ENCODE data around the gene SRGAP3.

The SRGAP3 gene

DNA sequence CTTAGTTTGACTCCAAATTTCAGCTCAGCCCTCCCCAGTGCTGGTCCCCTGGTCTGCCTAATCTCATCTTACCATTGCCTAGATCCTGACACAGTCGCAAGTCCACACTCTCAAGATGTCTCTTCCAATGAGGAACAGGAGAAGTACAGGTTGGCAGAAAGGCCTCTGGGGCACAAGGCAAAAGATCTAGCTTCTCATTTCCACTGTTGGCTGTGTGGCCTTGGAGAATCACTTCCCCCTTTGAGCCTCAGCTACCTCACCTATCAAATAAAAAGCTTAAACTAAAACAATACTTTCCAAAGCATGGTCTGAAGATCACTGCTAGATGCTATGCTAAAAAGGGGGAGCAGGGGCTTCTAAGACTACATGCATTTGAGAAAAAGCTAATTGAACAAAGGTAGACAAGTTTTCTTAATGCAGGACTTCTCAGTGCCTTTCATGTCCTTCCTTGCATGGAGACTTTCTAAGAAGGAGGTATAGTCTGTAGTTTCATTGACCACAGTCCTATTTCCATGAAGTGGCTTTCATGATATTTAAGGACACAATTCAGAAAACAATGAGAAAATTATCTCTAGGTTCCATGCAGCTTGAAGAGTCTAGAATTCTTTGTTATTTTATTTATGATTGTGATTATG is 168.1 kb downstream of the SRGAP3 start:
- DNase-seq (ENCODE audit: low spot score): no peak

DNA sequence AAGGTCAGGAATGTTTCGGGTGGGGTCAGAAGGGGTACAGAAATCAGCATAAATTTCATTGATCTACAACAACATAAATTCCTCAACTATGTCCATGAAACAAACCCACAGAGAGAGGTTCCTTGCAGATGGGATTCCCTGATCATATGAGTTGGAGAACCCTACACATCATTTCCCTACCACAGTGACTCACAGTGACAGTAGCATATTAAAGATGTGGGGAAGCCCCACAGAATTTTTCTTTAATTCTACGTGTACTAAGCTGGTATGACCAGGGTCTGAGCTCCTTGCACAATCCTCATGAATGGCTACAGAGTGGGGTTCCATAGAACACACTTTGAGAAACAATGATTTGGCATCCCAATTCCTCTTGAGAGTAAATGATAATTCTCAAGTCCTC is 169.3 kb downstream of the SRGAP3 start:
- no peak for DNase-seq (ENCODE audit: low spot score)

DNA sequence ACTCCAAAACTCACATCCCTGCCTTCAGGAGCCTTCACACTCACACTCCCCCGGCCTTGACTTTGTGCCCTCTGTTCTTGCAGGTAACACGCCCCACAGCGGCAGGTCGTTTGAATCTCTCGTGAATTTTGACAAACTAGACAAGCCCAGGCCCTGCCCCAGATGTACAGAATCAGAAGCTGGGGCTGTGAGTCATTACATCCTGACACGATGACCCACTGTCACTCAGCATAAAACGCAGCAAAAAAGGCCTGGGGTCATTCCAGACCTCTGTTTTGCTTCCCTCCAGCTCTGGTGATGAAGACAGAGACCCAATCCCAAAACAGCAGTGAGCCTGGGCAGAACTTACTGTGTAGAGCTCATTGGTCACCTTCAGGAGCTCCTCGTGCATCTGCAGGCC is 169.8 kb downstream of the SRGAP3 start:
- DNase-seq (ENCODE audit: low spot score): no peak

DNA sequence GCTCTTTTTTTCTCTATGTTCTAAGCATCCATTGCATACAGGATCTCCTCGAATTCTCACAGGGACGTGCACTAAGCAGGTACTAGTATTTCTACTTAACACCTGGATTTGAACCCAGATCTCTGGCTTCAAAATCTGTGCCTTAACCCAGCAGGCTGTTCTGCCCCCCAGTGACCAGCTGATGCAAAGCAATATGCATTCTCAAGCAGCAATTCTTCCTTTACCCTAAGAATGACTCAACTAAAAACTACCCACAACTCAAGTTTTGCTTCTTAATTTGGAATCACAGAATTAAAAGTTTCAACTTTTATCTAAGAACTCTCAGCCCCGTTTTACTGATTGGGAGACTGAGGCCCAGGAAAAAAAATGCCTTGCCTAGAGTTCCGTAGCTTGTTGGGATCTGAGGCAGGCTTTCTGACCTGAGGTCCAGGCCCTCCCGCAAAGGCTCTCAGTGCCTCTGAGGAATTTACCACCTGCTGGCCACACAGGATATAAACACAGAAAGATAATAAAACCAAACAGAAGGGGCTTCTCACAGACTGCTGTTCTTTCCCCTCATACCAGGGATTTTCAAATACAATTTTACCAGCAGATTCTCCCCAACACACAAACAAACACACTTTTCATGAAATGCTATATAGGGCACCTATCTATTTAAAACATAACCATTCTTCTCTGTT is 170.7 kb downstream of the SRGAP3 start:
- DNase-seq (ENCODE audit: low spot score): no peak

DNA sequence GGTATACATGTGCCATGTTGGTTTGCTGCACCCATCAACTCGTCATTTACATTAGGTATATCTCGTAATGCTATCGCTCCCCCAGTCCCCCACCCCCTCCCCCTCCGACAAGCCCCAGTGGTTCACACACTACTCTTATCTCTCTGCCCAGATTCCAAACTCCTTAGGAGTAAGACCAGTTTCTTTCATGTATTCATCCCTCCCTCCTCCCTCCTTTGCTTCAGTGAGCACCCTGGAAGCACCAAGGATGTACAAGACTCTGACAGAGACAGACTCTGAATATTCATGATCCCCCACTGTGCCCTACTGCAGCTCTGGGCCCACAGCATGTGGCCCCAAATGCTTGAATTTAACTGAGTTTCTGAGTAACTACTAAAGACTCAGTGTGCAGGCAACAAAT is 172.4 kb downstream of the SRGAP3 start:
- no peak for DNase-seq (ENCODE audit: low spot score)

DNA sequence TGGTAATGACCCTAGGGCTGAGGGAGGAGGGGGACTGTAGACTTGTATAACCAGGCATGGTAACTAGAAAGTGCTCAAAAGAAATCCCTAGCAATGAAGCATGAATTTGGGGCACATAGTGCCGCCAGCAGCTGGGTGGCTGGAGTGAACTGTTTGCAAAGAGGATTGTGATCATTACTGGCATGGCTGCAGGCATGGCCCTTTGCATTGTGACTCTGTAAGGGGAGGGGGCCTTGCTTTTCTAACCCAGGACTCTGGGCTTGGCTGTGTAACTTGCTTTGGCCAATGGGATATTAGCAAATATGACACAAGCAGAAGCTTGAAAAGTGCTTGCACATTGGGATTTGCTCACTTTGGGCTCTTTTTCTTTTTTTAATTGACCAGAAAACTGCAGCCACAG is 173.7 kb downstream of the SRGAP3 start:
- DNase-seq (ENCODE audit: low spot score): no peak

DNA sequence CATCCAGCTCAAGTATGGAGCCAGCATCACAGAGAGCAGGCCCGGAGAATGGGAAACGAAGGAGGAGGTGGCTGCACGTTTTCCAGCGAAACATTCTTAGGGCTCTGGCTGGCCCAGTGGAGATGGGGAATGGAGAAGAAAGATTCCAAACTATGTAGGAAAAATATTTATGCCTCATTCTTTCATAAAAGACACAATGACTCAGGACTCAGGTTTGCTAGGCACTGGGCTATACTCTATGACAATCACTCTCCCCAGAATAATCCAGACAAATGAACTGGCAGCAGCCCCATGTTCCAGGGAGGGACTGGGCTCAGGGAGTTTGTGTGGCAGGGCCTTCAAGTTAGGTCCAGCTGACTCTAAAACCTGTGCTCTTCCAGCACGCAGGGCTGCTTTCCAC is 175.4 kb downstream of the SRGAP3 start:
- DNase-seq (ENCODE audit: low spot score): no peak

DNA sequence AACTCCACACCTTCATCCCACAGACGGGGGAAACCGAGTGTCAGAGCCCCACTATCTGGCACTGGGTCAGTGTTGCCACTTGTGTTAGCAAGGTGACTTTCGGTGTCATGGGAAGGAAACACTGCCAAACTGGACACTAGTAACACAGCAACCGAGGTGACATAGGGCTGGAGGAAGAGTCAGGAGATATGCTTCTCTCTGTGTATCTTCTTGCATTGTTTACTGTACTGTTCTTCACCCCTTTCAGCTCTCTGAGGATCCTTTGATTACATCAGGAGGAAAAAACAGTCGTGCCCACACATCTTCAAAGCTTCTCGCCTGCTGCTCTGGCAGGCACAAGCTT is 176.8 kb downstream of the SRGAP3 start:
- DNase-seq (ENCODE audit: low spot score): no peak

DNA sequence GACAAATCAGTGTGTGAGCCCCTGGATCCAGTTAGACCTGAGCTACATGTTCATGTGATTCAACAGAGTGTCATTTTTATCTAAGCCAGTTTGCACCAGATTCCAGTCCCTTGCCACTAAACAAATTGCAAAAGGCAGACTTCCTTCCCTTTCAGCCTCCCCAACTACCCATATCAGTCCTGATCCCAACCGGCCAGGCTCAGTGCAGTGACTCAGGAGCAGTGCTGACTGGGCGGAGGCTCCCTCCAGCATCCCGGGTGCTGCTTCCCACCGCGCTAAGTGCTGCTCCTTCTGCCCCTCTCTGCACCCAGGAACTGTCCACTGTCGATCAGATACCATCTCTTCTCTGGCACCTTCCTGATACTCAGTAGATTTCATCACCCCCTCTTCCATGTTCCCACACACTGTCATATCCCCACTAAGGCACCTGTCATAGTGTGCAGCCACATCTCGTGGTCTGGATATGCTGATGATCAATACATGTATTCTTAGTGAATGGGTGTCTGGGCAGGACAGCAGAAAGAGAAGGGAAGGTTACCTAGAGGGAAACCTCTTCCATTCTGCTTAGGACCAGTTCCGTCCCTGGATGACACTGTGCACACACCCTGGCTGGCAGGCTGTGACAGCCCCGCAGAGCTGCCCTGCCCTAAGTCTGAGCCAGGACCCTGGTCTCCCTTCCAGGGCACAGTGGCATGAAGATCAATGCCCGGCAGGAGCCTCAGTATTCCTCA is 177.3 kb downstream of the SRGAP3 start:
- DNase-seq (ENCODE audit: low spot score): no peak

DNA sequence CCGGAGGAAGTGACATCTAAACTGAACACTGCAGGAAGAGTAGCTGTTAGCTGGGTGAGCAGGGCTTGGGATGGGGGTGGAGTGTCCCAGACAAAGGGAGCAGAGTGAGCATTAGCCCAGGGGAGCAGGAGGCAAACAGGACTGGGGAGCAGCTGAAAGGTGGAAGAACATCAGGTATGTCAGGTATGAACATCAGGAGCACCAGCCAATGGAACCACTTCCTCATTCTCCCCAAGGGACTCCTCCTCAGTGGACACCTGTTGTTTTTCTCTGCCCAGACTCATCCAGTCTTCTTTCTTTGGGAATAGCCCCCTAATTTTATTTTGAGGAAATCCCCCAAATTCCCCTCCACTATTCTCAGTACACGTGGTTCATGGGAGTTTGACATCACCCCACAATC is 178.5 kb downstream of the SRGAP3 start:
- no peak for DNase-seq (ENCODE audit: low spot score)

DNA sequence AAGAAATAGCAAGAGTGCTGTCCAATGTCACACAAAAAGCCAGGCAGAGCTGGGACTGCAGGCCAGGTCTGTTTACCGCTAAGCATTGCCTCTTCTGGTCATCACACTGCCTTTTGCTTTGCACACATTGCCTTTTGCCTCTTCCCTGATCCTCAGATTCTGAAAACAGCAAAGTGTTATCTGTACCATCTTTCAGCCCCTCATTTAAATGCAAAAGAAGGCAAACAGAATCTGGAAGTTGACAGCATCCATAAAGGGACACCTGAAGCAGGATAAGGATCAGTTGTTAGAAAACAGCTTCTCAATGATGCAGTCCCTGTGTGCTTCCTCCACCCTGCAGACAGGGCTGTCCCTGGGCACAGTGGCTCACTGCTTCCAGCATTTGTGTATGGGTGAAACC is 179.5 kb downstream of the SRGAP3 start:
- no peak for DNase-seq (ENCODE audit: low spot score)

DNA sequence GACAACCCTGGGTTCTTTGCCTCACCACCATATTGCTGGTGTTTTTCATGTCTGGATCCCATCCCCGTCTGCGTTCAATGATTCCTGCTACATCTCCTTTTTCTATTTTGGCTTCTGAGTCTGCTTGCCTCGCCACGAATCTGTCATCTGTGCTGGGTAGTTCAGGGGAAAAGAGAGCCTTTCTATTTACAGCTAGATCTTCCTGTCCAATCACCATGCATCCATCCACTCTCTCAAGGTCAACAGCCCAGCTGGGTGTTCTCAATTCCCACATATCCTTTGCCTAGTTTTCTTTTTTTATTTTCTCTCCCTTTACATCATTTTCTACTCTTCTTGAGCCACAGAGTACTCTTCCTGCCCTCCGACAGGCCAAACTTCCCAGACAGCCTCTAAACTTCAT is 181.4 kb downstream of the SRGAP3 start:
- DNase-seq (ENCODE audit: low spot score): no peak

DNA sequence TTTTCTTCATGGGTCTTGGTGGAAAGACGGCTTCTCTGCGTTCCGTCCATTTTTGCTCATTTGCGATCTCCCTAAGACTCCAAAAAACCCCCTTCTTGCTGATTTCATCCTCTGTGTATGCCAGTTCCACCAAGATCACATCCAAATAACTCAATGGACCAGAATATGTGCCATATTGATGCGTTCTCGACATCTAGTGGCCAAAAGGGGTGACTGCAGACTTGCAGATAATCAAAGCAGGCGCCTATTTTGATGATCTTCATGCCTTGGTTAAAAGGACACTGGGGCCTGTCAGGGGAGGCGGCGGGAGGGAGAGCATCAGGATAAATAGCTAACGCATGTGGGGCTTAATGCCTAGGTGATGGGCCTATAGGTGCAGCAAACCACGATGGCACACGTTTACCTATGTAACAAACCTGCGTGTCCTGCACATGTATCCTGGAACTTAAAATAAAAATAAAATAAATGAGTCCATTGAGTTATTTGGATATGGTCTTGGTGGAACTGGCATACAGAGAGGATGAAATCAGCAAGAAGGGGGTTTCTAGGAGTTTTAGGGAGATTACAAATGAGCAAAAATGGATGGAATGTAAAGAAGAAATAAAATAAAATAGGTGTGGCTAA is 182.0 kb downstream of the SRGAP3 start:
- DNase-seq (ENCODE audit: low spot score): peak; percentile 2

DNA sequence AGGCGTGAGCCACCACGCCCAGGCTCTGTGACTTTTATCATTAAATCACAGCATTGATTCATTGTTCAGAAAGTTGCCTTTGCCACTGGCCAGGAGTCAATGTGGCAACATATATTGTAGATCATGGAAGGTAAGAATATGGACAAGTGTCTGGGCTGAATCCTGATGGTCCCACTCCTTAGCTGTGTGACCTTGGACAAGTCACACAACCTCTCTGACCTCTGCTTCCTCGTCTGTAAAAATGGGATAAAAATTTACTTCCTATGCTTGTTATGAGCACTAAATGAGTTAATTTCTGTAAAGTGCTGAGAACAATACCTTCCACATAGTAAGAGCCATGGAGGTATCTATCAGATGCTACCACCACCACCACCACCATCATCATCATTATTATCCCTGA is 182.7 kb downstream of the SRGAP3 start:
- DNase-seq (ENCODE audit: low spot score): no peak

DNA sequence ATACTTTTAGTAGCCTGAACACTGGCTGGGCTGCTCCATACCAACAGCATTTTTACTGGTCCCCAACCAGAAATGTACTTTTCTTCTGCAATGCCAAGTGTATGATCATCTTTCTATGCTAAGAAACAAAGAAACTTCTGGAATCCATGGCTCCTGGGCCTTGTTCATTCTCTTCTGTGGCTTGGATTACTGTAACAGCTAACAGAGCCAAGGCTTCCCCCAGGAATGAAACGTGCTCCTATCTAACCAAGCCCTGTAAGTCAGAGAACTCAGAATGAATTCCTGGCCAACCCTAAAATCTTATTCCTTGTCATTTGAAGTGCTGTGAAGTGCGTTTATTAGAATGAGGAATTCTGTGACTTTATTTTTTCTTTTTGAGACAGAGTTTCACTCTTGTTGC is 183.3 kb downstream of the SRGAP3 start:
- no peak for DNase-seq (ENCODE audit: low spot score)

DNA sequence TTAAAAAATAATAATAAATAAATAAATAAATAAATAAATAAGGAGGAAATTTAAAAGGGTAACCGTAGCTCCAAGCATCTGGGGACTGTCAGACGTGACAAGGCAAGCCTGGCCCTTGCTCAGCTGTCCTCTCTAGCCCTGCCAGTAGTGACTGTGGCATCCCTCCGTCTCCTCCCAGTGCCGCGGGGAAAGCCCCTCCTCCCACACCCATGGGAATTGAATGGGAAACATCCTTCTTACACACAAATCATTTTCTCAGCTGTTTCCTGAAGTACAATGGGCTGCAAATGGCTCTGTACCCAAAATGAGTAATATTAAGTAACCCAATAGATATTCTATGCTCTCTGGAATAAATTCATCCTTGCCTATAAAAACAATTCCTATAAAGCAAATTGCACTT is 184.6 kb downstream of the SRGAP3 start:
- no peak for DNase-seq (ENCODE audit: low spot score)

DNA sequence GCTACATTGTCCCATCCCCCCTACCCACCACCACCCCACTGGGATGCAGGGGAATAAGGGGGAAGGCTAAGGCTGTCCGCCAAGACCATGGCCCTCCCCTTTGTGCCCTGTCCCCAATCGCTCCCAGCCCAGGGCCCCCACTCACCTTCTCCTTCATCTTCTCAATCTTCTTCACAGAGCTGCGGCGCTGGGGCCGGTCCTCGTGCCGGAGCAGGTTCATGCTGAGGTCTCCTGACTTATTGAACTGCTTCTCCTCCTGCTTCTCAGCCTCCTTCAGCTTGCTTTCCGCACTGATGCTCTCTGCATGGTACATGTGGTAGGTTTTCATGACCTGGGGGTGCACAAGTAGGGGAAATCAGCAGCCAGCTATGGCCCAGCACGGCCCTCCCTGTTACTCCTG is 185.2 kb downstream of the SRGAP3 start:
- DNase-seq (ENCODE audit: low spot score): no peak

DNA sequence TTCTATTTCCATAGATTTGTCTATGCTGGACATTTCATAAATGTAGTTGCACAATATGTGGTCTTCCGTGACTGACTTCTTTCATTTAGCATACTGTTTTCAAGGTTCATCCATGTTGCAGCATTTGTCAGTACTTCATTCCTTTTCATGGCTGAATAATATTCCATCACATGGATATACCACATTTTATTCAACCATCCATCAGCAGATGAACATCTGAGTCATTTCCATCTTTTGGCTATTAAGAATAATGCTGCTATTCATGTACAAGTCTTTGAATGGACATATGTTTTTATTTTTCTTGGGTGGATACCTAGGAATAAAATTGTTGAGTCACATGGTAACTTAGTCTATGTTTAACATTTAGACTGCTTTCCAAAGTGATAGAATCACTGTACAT is 186.9 kb downstream of the SRGAP3 start:
- no peak for DNase-seq (ENCODE audit: low spot score)

DNA sequence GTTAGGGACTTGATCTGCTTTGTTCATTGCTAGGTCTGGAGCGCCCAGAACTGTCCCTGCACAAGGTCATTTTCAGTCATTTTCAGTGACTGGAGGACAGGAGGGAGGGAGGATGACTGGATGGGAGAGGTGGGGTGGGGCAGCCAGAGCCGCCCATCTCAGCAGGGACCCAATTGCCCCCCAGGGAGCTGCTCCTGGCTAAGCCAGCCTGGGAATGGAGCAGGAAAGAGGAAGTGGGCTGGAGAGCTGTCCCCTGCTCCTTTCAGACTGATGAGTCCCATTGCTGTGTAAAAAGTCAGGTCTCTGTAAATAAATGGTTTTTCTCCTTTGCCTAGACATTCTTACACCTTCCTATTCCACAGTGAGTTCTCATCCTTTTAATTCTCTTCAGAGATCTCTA is 187.8 kb downstream of the SRGAP3 start:
- no peak for DNase-seq (ENCODE audit: low spot score)

DNA sequence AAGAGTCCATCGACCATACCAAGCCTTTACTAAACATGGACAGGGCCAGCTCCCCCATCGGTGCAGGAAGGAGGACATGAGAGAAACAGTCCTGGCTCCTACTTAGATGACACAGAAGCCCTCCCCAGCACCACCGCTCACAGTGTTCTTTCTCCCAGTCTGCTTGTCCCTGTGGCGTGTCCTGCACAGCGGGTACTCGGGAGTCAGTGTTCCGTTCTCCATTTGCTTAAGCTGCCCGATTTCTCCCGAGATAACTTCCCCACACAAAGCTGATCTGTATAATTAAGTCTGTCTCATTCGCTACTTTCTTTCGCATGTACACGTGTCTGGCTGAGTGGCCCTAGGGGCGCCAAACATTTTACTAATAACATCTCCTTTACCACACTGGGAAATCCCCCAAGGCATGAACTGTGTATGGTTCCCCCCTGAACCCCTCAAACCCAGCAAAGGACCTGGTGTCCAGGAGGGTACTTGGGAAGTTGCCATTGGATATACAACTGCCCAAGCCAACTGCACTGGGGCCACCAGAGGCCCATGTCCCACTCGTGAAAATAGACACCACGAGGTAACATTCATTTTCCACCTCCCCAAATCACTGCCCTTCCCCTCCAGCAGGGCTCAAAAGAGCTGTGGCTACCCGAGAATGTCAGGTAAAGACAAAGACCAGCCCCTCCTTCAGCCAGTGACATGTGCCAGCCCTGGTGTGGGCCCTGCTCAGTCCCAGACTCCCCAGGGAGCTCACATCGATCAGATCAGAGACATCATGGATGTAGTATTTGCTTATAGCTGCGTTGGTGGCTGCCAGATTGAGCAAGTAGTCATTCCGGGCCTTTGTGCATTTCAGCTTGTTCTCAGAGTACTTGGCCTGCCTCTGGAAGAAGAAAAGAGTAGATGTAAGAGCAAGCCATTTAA is 189.7 kb downstream of the SRGAP3 start:
- DNase-seq (ENCODE audit: low spot score): no peak

DNA sequence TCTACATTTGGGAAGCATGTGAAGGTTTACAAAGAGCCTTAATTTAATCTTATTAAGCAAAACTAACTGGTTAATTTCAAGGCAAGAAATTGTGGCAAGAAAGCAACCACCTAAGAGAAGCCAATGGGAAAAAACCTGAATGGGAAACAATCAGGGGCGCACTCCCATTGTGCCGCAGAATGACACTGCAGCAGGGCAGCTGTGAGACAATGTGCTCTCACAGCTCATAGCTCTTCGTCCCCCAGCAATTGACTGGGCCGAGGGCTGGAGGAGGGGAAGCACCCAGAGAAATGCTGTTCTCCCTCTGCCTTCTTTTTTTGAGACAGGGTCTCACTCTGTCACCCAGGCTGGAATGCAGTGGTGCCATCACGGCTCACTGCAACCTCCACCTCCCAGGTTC is 192.9 kb downstream of the SRGAP3 start:
- no peak for DNase-seq (ENCODE audit: low spot score)

All from CD4-positive, alpha-beta T cell treated with Interleukin-15 for 4 hours (primary cell).